Epithelial cell of prostate (primary cell): Measurements from ENCODE around the gene NR5A1.

Experiments used
- DNase-seq: peaks from one replicate; pipeline ENCODE4 v3.0.0-alpha.2; 2011; ENCODE audit warnings: low read depth, low spot score
- H3K27ac ChIP-seq: fragments of 450-650 bp; 2 replicates; pipeline ENCODE4 v1.5.1; 2017; ENCODE audit warnings: mild to moderate bottlenecking

NR5A1 gene

DNA sequence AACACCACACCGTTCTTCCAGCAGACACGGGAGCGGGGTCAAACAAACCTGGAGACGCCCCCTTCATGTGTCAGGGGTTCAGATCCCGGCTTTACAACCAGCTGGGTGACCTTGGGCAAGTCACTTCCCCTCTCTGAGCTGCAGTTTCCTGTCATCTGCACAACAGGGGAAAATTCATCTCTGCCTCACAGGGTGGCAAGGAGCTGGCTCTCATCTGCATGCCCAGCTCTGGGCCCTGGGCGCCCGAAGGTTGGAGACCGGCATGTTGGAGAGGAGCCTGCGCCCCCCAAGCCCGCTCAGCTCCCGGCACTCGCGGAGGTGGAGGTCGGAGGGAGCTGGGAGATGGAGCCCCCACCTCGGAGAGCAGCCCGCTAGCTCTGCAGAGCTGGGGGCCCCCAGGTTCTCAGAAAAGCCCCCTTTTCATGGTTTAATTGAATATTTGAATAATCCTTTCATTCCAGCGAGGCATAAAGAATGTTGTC, 20.4 kb downstream of the NR5A1 start:
- no peak overlapping the region for H3K27ac ChIP-seq
- no peak for DNase-seq

DNA sequence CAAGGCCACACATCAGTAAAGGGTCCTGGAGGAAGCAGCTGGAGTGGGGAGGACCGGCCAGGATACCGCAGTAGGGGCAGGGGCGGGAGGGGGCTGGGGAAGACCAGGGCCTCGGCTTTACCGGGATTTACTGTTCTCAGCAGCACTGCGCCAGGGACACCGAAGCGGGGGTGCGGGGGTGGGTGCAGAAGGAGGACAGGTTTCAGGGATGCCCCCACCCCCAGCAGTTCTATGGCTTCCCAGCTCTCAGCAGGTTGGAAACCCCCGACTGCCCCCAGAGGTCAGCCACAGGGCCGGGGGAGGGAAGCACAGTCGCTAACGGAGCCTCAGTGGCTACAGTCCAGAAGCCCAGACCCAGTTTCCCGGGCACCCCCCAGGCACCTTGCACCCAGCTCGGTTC, 21.3 kb downstream of the NR5A1 start:
- no peak overlapping the region for H3K27ac ChIP-seq

DNA sequence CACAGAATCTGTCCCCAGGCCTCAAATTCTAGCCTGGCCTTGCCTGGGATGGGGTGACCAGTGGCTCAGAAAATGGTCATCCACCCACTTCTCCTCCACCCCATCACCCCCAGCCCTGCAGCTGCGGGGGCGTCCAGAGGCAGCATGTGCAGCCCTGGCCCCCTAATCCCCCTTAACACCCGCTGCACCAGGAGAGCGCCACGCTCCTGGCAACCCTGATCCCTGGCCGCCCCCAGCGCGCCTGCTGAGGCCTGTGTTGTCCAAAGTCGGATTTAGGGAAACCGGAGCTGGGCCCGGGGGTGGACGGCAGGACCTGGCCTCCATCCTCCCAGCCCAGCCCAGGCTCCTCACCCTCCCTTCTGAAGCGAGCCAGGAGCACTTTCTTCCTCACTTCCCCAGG, 22.0 kb downstream of the NR5A1 start:
- no peak overlapping the region for H3K27ac ChIP-seq
- no peak for DNase-seq

More for the DNA sequence above, 21.3 kb downstream of the NR5A1 start:
- DNase-seq, result no peak

DNA sequence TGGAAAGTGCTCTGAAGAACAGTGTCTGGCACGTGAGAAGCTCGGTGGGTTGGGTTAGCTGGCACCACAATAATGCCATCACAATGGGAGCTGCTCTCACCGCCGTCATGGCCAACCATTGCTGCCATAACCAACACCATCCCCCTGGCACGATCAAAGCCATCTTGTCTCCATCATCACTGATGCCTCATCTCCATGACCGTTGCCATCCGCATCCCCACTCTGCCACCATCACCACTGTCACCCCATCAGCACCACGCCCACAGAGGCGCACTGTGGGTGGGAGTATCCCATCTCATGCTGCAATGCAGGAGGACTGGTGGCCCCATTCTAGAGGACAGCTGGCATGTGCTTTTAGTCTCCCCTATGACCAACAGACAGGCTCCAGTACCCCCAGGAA, 23.7 kb downstream of the NR5A1 start:
- no peak overlapping the region for H3K27ac ChIP-seq
- no peak for DNase-seq

DNA sequence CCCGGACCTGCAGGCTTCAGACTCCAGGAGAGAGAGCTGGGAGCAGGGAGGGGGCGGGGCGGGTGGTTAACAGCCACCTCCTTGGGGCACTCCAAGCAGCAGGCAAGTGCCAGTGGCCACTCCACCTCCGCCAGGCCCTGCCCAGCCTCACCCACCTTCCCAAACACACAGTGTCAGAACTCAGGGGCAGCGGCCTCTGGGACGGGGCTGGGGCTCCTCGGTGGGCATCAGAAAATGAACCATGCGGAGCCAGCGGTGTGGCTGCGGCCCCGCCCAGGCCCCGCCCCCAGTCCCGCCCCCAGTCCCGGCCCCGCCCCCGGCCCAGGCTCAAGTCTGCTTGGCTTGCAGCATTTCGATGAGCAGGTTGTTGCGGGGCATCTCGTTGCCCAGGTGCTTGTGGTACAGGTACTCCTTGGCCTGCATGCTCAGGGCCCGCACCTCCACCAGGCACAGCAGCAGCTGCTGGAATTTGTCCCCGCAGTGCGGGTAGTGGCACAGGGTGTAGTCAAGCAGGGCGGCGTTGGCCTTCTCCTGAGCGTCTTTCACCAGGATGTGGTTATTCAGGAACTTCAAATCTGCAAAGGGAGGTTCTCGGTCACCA, 24.7 kb downstream of the NR5A1 start:
- no peak for DNase-seq
- H3K27ac ChIP-seq, result no peak overlapping the region

DNA sequence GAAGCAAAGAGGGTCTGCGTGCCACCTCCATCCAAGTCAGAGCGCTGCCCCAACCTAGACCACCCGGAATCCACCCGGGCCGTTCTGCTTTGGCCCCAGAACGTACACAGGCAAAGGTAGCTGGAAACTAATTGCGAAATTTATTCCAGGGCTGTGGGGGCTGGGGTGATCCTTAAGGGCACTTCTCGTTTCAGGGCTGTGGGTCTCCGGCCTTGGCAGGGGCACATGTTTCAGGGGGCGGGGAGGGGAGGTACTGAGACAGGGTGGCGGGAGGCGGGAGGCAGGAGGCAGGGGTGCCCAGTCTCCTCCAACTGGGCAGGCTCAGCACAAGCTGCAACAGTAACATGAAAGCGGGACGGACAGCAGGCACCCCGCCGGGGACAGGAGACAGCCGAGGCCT, 26.1 kb downstream of the NR5A1 start:
- no peak overlapping the region for H3K27ac ChIP-seq
- no peak for DNase-seq

DNA sequence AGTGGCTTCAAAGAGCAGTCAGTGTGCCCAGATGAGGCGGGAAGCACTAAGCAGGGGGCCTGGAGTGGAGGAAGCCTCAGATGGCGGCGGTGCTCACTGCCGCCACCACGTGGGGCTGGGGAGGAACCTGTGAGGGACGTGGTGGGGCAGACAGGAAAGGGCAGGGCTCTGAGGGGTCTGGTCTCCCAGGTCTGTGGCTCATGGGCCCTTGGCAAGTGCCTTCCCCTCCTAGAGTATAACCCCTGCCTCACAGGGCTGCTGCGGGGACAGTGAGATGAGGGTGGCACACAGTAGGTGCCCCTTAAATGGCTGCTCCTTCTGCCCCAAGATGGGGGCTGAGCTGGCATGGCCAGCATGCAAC, 26.6 kb downstream of the NR5A1 start:
- DNase-seq, result no peak

DNA sequence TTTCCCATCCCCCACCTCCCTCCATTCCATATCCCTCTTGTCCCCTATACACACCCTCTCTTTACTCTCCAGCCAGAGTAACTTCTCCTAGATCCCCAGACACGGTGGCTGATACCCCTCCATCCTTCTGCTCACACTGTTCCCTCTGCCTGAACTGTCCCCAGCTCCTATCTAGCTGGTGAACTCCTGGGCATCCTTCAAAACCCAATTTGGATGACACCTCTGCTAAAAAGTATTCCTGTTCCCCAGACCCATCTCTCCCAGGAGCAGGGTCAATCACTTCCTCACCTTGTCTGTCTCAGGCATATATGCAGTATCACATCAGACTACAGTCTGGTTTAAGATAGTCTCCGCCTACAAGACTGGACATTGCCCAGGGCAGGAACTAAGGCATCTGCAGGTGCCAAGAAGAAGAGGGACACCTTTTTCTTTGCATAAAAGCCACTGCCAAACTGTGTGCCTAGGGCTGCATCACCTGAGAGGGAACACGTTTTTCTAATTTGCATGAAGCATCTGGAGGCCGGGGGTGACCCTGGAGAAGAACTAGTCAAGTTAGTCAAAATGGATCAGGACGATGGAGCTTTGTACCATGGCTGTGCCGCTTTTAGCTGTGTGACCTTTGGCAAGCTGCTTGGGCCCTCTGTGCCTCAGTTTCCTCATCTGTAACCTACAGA, 27.1 kb downstream of the NR5A1 start:
- no peak for DNase-seq
- no peak overlapping the region for H3K27ac ChIP-seq

More for the DNA sequence above, 26.6 kb downstream of the NR5A1 start:
- H3K27ac ChIP-seq, result no peak overlapping the region

DNA sequence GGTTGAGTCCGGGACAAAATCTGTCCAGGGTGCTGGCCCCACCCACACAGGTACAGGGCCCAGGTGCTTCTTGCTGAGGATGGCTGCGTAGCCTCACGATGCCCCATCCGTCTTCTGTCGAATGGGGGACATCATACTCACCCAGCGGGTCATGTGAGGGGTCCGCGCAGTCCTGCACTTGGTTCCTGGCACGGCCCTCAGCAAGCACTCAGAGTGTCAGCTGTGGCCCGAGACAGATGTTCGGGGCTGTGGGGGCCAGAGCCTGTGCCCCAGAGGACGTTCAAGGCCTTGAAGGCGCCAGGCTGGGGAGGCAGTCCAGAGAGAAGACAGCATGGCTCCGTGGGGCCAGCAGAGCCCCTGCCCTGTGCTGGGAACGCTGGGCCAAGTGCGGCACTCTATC, 27.8 kb downstream of the NR5A1 start:
- no peak for DNase-seq

DNA sequence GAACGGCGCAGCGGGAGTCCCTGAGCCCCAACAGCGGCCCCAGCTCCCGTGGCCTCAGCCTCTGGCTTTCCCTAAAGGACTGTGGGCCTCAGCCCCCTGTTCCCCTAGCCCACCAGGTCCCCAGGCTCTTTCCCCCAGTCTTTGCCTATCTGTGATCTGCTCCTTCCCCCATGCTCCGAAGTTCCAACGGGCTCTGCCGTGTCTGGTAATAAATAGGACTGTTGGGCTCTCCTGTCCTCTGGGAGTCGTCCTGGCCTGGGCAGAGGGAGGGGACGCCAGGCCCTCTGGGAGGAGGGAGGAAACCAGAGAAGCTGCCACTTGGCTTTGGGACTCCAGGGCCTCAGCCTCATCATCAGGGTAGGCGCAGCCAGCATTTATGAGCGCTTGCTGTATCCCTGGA, 28.8 kb downstream of the NR5A1 start:
- H3K27ac ChIP-seq, result no peak overlapping the region
- no peak for DNase-seq

More for the DNA sequence above, 27.8 kb downstream of the NR5A1 start:
- H3K27ac ChIP-seq, result no peak overlapping the region

DNA sequence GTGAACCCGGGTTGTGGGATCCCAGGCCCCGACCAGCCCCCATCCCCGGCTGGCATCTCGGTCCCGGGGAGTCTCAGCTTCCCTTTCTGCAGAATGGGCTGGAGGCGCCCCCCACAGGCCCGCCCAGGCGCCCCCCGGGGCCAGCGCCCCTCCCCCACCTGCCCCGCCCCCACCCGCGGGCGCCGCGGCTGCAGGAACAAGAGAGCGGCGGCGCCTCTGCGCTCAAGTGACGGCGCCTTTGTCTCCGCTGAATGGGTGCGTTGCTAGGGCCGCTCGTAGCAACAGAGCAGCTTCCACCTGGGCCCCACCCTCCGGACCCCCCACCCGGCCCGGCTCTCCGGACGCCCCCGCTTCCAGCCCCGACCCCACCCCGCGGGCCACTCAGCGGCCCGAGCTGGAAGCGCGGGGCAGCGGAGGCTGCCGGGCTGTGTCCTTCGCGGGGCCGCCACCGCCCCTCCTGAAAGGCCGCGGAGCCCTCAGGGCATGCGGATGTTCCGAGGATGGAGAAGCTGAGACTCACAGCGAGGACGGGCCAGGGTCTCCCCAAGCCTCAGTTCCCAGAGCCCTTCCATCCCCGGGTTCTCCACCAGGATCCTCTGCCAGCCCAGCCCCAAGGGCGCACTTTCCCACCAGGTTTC, 29.4 kb downstream of the NR5A1 start:
- DNase-seq, result no peak
- H3K27ac ChIP-seq, result no peak overlapping the region

DNA sequence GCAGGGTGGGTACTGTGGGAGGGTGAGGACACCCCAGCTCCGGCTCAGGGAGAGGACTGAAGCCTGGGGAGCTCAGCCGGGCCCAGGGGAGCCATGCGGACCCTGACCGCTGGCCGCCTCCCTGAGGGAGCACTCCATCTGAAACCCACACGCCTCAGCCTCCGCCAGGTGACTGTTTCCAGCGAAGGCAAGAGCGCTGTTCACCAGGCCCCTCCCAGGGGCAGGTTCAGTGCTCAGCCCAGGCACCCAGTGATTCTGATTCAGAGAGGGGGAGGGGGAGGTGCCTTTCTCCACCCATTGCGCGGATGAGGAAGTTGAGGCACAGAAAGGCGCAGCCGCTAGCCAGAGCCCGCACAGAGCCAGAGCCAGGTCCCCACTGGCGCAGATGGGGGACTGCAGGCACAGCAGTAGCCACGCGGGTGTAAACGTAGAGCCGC, 30.0 kb downstream of the NR5A1 start:
- H3K27ac ChIP-seq, result no peak overlapping the region
- DNase-seq, result no peak

DNA sequence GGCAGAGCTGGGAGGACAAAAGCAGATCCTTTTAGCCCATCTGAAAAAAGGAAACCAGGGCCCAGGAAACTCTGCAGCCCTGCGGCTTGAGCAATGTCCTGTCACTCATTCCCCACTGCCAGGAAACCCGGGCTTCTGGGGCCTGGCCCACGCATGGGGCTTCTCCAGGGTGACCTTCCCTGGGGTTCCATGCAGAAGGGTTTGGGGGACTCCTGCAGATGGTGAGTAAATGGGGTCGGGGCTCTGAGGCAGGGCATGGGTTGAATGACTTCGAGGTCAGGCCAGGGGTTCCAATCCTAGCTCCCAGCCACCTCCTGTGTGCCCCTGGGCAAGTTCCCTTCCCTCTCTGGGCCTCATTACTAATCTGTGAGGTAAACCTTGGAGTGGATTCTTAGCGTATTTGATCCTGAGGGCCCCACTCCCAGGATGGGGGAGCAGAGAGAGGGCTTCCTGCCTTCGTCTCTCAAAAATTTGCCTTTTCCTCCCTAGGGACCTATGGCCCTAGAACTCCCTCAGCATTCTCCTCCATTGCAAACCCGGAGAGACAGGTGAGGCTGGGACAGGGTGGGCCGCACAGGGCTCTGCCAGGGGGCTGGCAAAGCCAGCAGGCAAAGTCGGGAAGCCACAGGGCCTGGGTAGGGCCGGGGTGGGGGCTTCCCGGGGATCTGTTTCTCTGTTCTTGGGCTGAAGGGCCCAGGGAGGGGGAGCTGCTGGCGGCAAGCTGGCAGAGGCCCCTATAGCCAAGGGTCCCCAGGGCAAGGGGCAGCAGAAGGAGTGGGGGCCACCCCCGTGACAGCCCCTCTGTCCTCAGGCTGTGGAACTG, 31.1 kb downstream of the NR5A1 start:
- H3K27ac ChIP-seq, result no peak overlapping the region
- no peak for DNase-seq

DNA sequence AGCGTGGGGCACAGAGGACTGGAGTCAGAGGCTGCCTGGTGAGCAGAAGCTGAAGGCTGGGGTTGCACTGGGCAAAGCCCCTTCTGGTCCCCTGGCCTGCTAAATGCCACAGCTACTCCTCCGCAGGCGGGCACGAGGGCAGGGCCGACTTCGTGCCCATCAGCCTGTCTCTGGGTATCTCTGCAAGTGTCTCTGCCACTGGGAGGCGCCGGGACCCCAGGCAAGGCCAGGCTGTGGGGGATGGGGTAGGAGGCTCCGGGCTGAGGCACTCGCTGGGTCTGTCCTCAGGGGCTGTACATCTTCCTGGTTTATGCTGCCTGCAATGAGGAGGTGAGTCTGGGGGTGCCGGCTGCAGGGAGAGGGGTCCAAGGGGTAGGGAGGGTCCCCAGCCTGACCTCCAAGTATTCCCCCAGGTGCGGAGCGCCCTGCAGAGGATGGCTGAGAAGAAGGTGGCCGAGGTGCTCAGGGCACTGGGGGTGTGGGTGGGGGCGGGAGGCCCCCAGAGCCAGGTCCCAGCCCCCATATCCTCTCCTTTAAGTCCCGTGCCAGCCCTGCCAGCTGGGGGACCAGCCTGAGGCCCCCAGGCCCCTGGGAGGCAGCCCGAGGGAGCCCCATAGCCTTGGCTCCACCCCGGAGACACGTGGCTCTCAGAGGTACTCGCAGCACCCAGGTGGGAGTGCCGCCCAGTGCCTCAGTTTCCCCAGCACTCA, 31.9 kb downstream of the NR5A1 start:
- no peak overlapping the region for H3K27ac ChIP-seq
- no peak for DNase-seq

DNA sequence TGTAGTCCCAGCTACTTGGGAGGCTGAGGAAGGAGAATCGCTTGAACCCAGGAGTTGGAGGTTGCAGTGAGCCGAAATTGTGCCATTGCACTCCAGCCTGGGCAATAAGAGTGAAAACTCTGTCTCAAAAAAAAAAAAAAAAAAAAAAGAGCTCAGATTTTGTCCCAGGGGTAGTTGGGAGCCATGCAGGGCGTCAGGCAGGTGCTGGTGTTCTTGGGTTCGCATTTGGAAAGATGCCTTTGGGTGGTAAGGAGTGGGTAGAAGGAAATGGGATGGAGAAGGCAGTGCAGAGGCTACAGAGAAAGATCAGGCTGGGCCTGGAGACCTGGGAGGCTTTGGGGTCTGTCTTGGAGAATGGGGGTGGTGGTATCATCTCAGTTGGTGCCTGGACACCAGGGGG, 33.0 kb downstream of the NR5A1 start:
- H3K27ac ChIP-seq, result no peak overlapping the region
- no peak for DNase-seq

DNA sequence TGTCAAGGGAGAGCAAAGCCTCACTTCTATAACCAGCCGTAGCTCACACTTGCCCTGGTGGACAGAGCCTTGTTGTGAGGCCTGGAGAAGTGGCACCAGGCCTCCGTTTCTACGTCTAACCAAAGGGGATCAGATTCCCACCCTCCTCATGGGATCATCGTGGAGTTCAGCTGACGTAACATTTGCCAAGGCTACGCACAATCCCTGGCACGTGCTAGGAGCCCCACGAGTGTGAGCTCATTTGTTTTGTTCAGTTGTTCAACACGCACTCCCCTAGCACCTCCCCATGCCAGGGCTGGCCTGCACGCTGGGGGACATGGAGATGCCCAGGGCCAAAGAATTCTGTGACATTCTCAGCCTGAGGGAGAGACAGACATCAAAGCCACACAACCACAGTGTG, 33.9 kb downstream of the NR5A1 start:
- no peak overlapping the region for H3K27ac ChIP-seq
- no peak for DNase-seq

DNA sequence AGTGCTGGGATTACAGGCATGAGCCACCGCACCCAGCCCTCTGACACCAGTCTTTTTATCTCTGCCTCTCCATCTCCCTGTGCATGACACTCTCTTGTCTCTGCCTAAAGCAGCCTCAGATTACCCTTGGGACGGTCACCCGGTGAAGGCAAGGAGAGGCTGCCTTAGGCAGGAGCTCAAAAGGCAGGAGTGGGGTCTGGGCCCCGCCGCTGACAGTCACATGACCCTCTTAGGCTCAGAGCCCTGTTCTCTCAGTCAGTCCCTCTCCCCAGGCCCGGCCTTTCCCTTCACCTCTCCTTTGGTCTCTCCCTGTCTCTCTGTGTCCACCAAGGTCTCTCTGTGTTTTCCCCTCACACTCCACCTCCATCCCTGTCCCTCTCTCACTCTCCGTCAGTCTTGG, 34.4 kb downstream of the NR5A1 start:
- DNase-seq, result no peak
- H3K27ac ChIP-seq, result no peak overlapping the region

DNA sequence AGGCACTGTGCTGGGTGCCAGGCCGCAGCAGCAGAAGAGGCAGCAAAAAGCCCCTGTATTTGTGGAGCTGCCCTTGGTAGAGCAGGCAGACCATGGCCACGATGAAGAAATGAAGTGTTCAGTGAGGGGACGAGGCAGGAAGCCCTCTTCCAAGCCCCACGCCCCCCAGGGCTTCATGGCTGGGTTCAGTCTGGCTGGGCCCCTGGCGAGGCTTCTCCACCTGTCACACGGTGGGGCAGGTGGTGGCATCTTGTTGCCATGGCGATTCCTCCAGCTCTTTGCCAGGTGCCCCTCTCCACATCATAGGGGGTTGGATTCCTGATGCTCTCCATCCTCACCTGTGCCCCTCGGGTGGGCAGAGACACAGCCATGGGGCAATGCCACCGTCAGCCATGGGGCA, 35.4 kb downstream of the NR5A1 start:
- H3K27ac ChIP-seq, result no peak overlapping the region
- DNase-seq, result no peak

DNA sequence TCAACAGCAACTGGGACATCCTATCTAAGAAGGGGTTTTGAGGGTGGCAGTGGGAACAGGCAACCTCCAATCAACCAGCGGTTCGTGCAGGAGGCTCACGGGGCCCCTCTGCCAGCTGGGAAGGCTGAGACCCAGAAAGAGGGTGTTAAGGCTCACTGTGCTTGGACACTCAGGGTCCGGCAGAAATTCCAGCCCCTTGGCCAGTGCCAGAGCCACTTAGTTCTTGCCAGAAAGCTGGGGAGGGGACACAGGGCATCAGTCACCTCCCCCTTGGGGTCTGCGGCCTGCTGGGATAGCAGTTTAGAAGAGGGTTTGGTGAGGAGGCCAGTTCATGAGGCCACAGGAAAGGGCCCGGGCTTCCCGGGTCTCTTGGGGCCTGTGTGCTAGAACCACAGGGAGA, 36.5 kb downstream of the NR5A1 start:
- H3K27ac ChIP-seq, result no peak overlapping the region
- no peak for DNase-seq

DNA sequence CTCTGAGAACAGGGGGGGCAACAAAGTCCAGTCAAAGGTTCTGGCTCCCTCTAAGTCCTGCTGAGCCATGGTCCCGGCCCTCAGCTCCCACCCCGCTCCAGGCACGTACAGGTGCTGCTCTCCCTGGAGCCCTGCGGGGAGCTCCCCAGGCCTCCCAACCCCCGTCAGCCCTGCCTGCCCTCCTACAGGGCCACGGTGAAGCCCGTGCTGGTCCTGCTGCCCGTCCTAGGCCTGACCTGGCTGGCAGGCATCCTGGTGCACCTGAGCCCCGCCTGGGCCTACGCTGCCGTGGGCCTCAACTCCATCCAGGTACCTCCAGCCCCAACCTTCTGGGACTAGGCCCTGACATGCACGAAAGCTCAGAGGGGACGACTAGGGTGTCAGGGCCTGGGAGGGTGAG, 36.9 kb downstream of the NR5A1 start:
- no peak overlapping the region for H3K27ac ChIP-seq
- no peak for DNase-seq
